Adrenal gland (tissue), 12 donors: Measurements from ENCODE around the gene JAZF1. TPM values are rescaled to one million over a fixed set of nuclear protein-coding genes. Genes with fewer than 3 reads are reported as not detected.

Experiments
- DNase-seq, 7 donors: peaks; one replicate each; pipeline ENCODE4 v3.0.0-alpha.2; 2019 to 2020
- H3K27ac ChIP-seq, 5 donors: fragments of 200-600 bp; sonication (generic) in 4 of 5; 1 replicate in 3 of 5; 2 replicates in 2 of 5; pipeline versions ENCODE4 v1.5.1 to v1.8.0; 2016 to 2020; ENCODE audit warnings: mild to moderate bottlenecking in 1 of 5
- H3K27me3 ChIP-seq: fragments of 200-600 bp; 2 replicates; pipeline ENCODE4 v1.8.0; 2021
- H3K36me3 ChIP-seq, 2 donors: fragments of 200-600 bp; replicated peaks in 1 of 2; 1 replicate in 1 of 2; 2 replicates in 1 of 2; pipeline versions ENCODE4 v1.5.1 to v1.8.0; 2018 to 2022
- H3K4me1 ChIP-seq, 2 donors: fragments of 200-600 bp; replicated peaks in 1 of 2; 1 replicate in 1 of 2; 2 replicates in 1 of 2; pipeline versions ENCODE4 v1.5.1 to v1.8.0; 2018 to 2021
- H3K4me3 ChIP-seq, 4 donors: fragments of 200-600 bp; sonication (generic) in 3 of 4; one replicate each; pipeline ENCODE4 v1.5.1; 2016 to 2018
- H3K9me3 ChIP-seq, 3 donors: fragments of 200-600 bp; sonication (generic) in 1 of 3; replicated peaks in 1 of 3; 1 replicate in 2 of 3; 2 replicates in 1 of 3; pipeline versions ENCODE4 v1.5.1 to v1.8.0; 2016 to 2021
- POLR2A ChIP-seq, 2 donors: fragments of 450-650 bp; IDR thresholded peaks; one replicate each; pipeline ENCODE4 v1.6.1; 2017; ENCODE audit warnings: antibody characterized with exemption in 2 of 2, mild to moderate bottlenecking in 2 of 2, moderate library complexity in 1 of 2
- WGBS, 4 donors: extraction: QIAGEN DNeasy Blood & Tissue Kit in 2 of 4; methylation state at CpG; one replicate each; pipeline versions ENCODE4 v1.1.5 to v1.1.7; 2013 to 2017; 5-methylcytosine and 5-hydroxymethylcytosine counted together
- intact Hi-C, 2 donors: fragments of 100-400 bp; cut with DNase I; formaldehyde crosslinking; loops; one replicate each; pipeline versions ENCODE4 v1.14.1 to v1.15.0; 2022 to 2023
- polyA plus RNA-seq, 3 donors: library from polyadenylated mRNA; stranded (reverse); fragments of 200-250 nt in 2 of 3; fragments of 350-450 nt in 1 of 3; fragmentation: Illumina TruSeq in 1 of 3; extraction: RNeasy Lipid Tissue Mini Kit (QIAGEN cat#74804) in 1 of 3; gene quantifications; one replicate each; pipeline ENCODE4 v1.2.3, GENCODE V29; 2013 to 2014
- total RNA-seq, 9 donors: library from RNA; depleted of rRNA in 4 of 9; stranded (reverse); fragments of >200 nt in 4 of 9; fragments of 120-200 nt in 1 of 9; fragmentation: NEBNext Ultra II Directional in 1 of 9; extraction: Animal tissue kit (Norgen Biotek cat#: 25700) in 1 of 9; gene quantifications; one replicate each; pipeline versions ENCODE4 v1.1.0 to v1.2.4, GENCODE V29; 2013 to 2023
- TF ChIP-seq, protein P1 (sequence below), 6 experiments: fragments of 450-650 bp in 4 of 6; fragments of 200-600 bp in 2 of 6; sonication (generic) in 1 of 6; IDR thresholded peaks; 1 replicate in 5 of 6; 2 replicates in 1 of 6; pipeline versions ENCODE4 v1.5.1 to v1.8.0; 2016 to 2021; ENCODE audit warnings: antibody characterized with exemption in 6 of 6, mild to moderate bottlenecking in 2 of 6, moderate library complexity in 1 of 6
- donor health status: healthy with polysubstance abuse.
- donor health status: Bipolar disorder and iron deficiency.
- donor health status: DM: yes; HTN: yes; CAD: no.
- donor health status: DM: no; HTN: no; CAD: no.
- donor health status: DM: no; HTN: no; CAD: no.
- donor health status: DM: yes; HTN: yes; CAD: no.

Gene JAZF1
- total and polyA plus RNA-seq, 12 donors: 18.5 to 192 (median 96.3) TPM

DNA sequence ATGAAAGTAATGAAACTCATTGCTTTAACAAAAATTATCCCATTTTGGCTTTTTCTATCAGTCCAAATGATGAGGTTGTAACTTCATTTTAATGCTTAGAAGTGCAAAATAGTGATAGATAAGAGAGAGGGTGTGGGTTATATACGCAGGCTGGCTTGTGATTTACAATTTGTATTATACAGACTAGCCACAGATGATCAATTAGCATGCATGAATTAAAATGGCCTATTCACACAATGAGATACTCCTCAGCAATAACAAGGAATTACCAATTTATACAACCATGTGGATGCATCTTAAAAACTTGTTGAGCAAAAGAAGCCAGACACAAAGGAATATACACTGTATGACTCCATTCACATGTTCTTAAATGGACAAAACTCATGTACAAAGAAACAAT is 45.4 kb upstream of the JAZF1 start:
- 95 to 100% (median 98%) methylated on average over 1 of the region's 1 CpG for WGBS, 4 donors
- no peak for TF ChIP-seq POLR2A (IDR thresholded peaks at IDR 0.05)
- TF ChIP-seq, protein P1, sequence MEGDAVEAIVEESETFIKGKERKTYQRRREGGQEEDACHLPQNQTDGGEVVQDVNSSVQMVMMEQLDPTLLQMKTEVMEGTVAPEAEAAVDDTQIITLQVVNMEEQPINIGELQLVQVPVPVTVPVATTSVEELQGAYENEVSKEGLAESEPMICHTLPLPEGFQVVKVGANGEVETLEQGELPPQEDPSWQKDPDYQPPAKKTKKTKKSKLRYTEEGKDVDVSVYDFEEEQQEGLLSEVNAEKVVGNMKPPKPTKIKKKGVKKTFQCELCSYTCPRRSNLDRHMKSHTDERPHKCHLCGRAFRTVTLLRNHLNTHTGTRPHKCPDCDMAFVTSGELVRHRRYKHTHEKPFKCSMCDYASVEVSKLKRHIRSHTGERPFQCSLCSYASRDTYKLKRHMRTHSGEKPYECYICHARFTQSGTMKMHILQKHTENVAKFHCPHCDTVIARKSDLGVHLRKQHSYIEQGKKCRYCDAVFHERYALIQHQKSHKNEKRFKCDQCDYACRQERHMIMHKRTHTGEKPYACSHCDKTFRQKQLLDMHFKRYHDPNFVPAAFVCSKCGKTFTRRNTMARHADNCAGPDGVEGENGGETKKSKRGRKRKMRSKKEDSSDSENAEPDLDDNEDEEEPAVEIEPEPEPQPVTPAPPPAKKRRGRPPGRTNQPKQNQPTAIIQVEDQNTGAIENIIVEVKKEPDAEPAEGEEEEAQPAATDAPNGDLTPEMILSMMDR (IDR thresholded peaks at IDR 0.05): no peak
- no peaks in the 10 kb centered on the region for H3K27me3 ChIP-seq
- H3K9me3 ChIP-seq: no peaks in the 10 kb centered on the region
- no peaks in the 10 kb centered on the region for H3K4me1 ChIP-seq
- H3K27ac ChIP-seq: no peak overlapping the region
- intact Hi-C loops: no loop called here
- no peaks in the 10 kb centered on the region for H3K36me3 ChIP-seq
- H3K4me3 ChIP-seq: no peak overlapping the region
- DNase-seq: no peak

DNA sequence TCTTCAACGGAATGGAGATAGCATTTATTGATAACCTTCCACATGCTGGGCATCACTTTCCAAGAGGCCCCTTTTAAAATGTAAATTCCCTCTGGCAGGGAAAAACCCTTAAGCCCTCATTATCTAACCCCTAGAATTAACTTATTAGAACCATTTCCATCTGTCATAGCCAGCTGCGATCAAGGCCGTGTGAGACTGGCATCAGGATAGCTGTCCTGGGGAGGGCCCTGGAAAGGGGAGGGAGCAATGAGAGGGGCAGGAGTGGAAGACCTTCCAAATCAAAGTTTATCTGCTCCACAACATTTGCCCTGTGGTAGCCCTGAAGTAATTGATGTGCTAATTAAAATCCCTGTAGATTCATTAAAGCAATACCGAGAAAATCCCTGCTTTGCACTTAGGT is 45.0 kb upstream of the JAZF1 start:
- Histone ChIP-seq H3K9me3 (no peaks in the 10 kb centered on the region), H3K27me3 (no peaks in the 10 kb centered on the region), H3K36me3 (no peaks in the 10 kb centered on the region), H3K4me3 (no peak overlapping the region), H3K4me1 (no peaks in the 10 kb centered on the region), H3K27ac (no peak overlapping the region)
- DNase-seq: no peak
- intact Hi-C loops: no loop called here
- TF ChIP-seq POLR2A (IDR thresholded peaks at IDR 0.05): no peak
- 64 to 74% (median 71%) methylated on average over 4 of the region's 4 CpGs for WGBS, 4 donors

DNA sequence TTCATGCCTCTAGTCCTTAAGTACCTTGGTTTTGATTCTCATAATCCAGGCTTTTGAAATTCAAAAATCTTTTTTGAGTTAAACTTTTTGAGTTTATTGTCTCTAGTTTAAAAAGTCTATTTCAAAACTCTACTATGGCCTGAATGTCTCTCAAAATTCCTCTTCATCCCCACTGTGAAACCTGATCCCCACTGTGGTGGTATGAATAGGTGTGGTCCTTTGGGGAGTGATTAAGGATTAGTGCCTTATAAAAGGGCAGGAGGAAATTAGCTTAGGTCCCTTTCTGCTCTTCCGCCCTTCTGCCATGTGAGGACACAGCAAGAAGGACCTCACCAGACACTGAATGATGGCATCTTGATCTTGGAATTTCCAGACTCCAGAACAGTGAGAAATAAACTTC is 44.1 kb upstream of the JAZF1 start:
- Histone ChIP-seq H3K27ac (no peak overlapping the region), H3K36me3 (no peaks in the 10 kb centered on the region), H3K27me3 (no peaks in the 10 kb centered on the region), H3K4me3 (no peak overlapping the region), H3K9me3 (no peaks in the 10 kb centered on the region), H3K4me1 (no peaks in the 10 kb centered on the region)
- intact Hi-C loops: no loop called here
- 90 to 100% (median 96%) methylated on average over 1 of the region's 1 CpG for WGBS, 4 donors
- DNase-seq: no peak
- no peak for TF ChIP-seq POLR2A (IDR thresholded peaks at IDR 0.05)
- TF ChIP-seq, protein P1 (IDR thresholded peaks at IDR 0.05): no peak

DNA sequence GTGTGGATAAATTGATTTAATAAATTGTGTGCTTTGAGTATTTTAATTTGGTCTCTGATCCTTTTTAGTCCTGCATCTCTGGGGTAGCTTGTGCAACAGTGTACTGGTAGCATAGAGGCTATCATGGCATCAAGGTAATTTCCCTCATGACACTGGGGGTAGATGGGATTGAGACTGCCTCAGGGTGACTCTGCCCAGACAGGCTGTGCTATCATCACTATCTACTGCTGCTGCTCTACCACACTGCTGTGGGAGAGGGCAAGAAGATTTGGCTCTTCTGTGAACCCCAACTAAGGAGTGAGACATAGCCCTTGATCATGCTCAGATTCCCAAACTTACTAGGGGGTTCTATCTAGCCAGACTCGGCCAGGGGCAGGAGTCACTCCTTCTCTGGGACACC is 43.6 kb upstream of the JAZF1 start:
- no peak for TF ChIP-seq POLR2A (IDR thresholded peaks at IDR 0.05)
- TF ChIP-seq, protein P1 (IDR thresholded peaks at IDR 0.05): no peak
- Histone ChIP-seq H3K9me3 (no peaks in the 10 kb centered on the region), H3K36me3 (no peaks in the 10 kb centered on the region), H3K27ac (no peak overlapping the region), H3K4me1 (no peaks in the 10 kb centered on the region), H3K27me3 (no peaks in the 10 kb centered on the region), H3K4me3 (no peak overlapping the region)
- WGBS, 4 donors: 56 to 83% (median 59%) methylated on average over 1 of the region's 1 CpG
- no peak for DNase-seq
- intact Hi-C loops: no loop called here

DNA sequence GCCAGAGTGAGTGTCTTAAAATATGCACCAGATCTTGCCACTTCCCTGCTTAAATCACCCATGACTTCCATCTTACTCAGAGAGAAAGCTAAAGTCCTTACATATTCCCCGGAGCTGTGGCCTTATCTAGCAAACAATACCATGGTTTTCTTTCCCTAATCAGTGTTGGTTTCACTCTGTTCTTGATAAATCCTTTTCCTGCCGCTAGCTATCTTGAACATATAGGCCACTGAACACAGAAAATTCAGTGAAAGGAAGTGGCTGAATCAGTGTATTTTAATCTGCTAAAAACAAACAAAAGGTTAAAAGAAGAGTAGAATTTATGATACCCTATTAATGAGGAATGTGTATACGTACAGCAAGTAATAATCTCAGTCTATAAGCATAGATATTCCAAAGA is 42.0 kb upstream of the JAZF1 start:
- Histone ChIP-seq H3K4me3 (no peak overlapping the region), H3K36me3 (no peaks in the 10 kb centered on the region), H3K27me3 (no peaks in the 10 kb centered on the region), H3K4me1 (no peaks in the 10 kb centered on the region), H3K9me3 (no peaks in the 10 kb centered on the region), H3K27ac (no peak overlapping the region)
- TF ChIP-seq, protein P1 (IDR thresholded peaks at IDR 0.05): no peak
- TF ChIP-seq POLR2A (IDR thresholded peaks at IDR 0.05): no peak
- DNase-seq: no peak
- WGBS, 4 donors: 63 to 75% (median 67%) methylated on average over 3 of the region's 3 CpGs
- intact Hi-C loops: no loop called here
